T-cell (primary cell): Measurements from ENCODE around the gene CAPN8. TPM values are rescaled to one million over a fixed set of nuclear protein-coding genes. Genes with fewer than 3 reads are reported as not detected.

Source experiments
- total RNA-seq, 35 experiments: library from RNA in 6 of 35; stranded (reverse) in 6 of 35; fragments of 120-200 nt in 1 of 35; gene quantifications; one replicate each; pipeline versions ENCODE4 v1.2.1 to v1.2.4 and lab custom pipeline; 2013 to 2026

The CAPN8 gene
- total RNA-seq, 5 donors from 2014 or later (not counting 1 experiment from before 2014, with no cell fraction given), result 0.38 to 0.99 (median 0.56) TPM

Other genes with a start within 250 kb of the CAPN8 start
- gene CAPN2, start 46.8 kb upstream of the CAPN8 start, total RNA-seq, result 100 to 1,000 TPM; 146 to 206 (median 169) TPM
- gene TP53BP2, start 180.2 kb upstream of the CAPN8 start, total RNA-seq, result 10 to 100 TPM; 46.9 to 84.0 (median 53.1) TPM